Endothelial cell of umbilical vein (primary cell): ENCODE results near the gene YY1. TPM values are rescaled to one million over a fixed set of nuclear protein-coding genes. Genes with fewer than 3 reads are reported as not detected.

Source experiments
- BruUV-seq: library from RNA; stranded (reverse); fragments of 400-500 nt; replicated peaks from 2 replicates; lab custom pipeline; 2021; lab: Mats Ljungman, UMichigan
- CTCF ChIA-PET: fragments of 300-600, 350-600 bp; sonication (Branson Sonifier 250); formaldehyde crosslinking; loops from one replicate; lab custom pipeline; 2021; ENCODE audit warnings: antibody characterized with exemption, inconsistent platforms; lab: Charles Lee
- POLR2A ChIA-PET: fragments of 300-600, 350-600 bp; sonication (Branson Sonifier 250); formaldehyde crosslinking; loops from one replicate; lab custom pipeline; 2021; ENCODE audit warnings: antibody characterized with exemption, inconsistent platforms; lab: Charles Lee
- DNase-seq: peaks from one replicate; pipeline ENCODE4 v3.0.0-alpha.2; 2011; ENCODE audit warnings: low read depth, low spot score
- FAIRE-seq: peaks from 2 replicates; lab custom pipeline; 2011; peaks lifted over from hg19 to GRCh38; lab: Jason Lieb, UNC
- H2AFZ ChIP-seq: 2 replicates; pipeline ENCODE4 v1.6.0; 2012; ENCODE audit warnings: low read depth, low read length, control low read depth, inconsistent platforms
- H3K27ac ChIP-seq: 2 replicates; pipeline ENCODE4 v1.5.1; 2011; ENCODE audit warnings: low read depth, mild to moderate bottlenecking, control low read depth, low read length, moderate library complexity; ENCODE audit not compliant: insufficient read depth
- H3K27me3 ChIP-seq, 2 experiments: 2 replicates each; pipeline versions ENCODE4 v1.6.0 to v1.6.1; 2011; ENCODE audit warnings: low read length in 2 of 2, mixed read lengths in 1 of 2; ENCODE audit not compliant: control insufficient read depth in 2 of 2, insufficient read depth in 2 of 2
- H3K36me3 ChIP-seq, 2 experiments: 2 replicates in 1 of 2; 3 replicates in 1 of 2; pipeline ENCODE4 v1.5.1; 2011; ENCODE audit warnings: low read length in 2 of 2, mild to moderate bottlenecking in 1 of 2, moderate library complexity in 1 of 2; ENCODE audit not compliant: control insufficient read depth in 2 of 2, insufficient read depth in 2 of 2; ENCODE audit errors: extremely low read depth in 1 of 2
- H3K4me1 ChIP-seq: 3 replicates; pipeline ENCODE4 v1.5.1; 2011; ENCODE audit warnings: mild to moderate bottlenecking, low read length; ENCODE audit not compliant: control insufficient read depth, insufficient read depth; ENCODE audit errors: extremely low read depth
- H3K4me2 ChIP-seq: 2 replicates; pipeline ENCODE4 v1.6.1; 2011; ENCODE audit warnings: low read length, control low read depth, mixed read lengths; ENCODE audit not compliant: insufficient read depth
- H3K4me3 ChIP-seq, 3 experiments: fragments of 200-600 bp in 1 of 3; sonication (generic), shearing (Covaris generic) in 1 of 3; replicated peaks in 1 of 3; 2 replicates each; pipeline ENCODE4 v1.5.1; 2011 to 2016; ENCODE audit warnings: control low read depth in 3 of 3, low read length in 3 of 3, mild to moderate bottlenecking in 2 of 3, inconsistent platforms in 1 of 3, low read depth in 1 of 3, moderate library complexity in 1 of 3; ENCODE audit not compliant: insufficient read depth in 1 of 3
- H3K79me2 ChIP-seq: 2 replicates; pipeline ENCODE4 v1.6.0; 2012; ENCODE audit warnings: low read length, inconsistent platforms; ENCODE audit not compliant: control insufficient read depth, insufficient read depth
- H3K9ac ChIP-seq: replicated peaks from 2 replicates; pipeline ENCODE3; 2011; ENCODE audit warnings: low read length, control low read depth; ENCODE audit not compliant: insufficient read depth; ENCODE audit errors: extremely low read depth
- H3K9me1 ChIP-seq: replicated peaks from 3 replicates; pipeline ENCODE4 v1.6.0; 2011; ENCODE audit warnings: mild to moderate bottlenecking, low read length; ENCODE audit not compliant: control insufficient read depth, insufficient read depth; ENCODE audit errors: extremely low read depth
- H3K9me3 ChIP-seq: replicated peaks from 2 replicates; pipeline ENCODE4 v1.5.1; 2012; ENCODE audit warnings: low read length, inconsistent platforms; ENCODE audit not compliant: control insufficient read depth, insufficient read depth
- H4K20me1 ChIP-seq: replicated peaks from 2 replicates; pipeline ENCODE3; 2011; ENCODE audit warnings: mild to moderate bottlenecking, low read length; ENCODE audit not compliant: control insufficient read depth, insufficient read depth; ENCODE audit errors: extremely low read depth
- CTCF ChIP-seq, 2 donors: IDR thresholded peaks; 1 replicate in 1 of 2; 2 replicates in 1 of 2; pipeline ENCODE4 v1.5.1; 2011; ENCODE audit warnings: low read length in 2 of 2, mild to moderate bottlenecking in 2 of 2, moderate library complexity in 2 of 2, control low read depth in 1 of 2, inconsistent platforms in 1 of 2, low read depth in 1 of 2; ENCODE audit not compliant: insufficient read depth in 1 of 2; ENCODE audit errors: extremely low read depth in 1 of 2
- EZH2 ChIP-seq: IDR thresholded peaks from 2 replicates; pipeline ENCODE4 v1.6.1; 2012; ENCODE audit warnings: borderline replicate concordance, low read depth, mild to moderate bottlenecking, moderate library complexity, low read length, inconsistent platforms; ENCODE audit not compliant: severe bottlenecking
- FOS ChIP-seq: IDR thresholded peaks from 2 replicates; pipeline ENCODE4 v1.6.1; 2011; ENCODE audit warnings: mild to moderate bottlenecking, low read length, moderate library complexity, borderline replicate concordance; ENCODE audit not compliant: insufficient read depth
- GATA2 ChIP-seq: IDR thresholded peaks from 2 replicates; pipeline ENCODE4 v1.7.0; 2011; ENCODE audit warnings: low read depth, mild to moderate bottlenecking, moderate library complexity, mixed read lengths, low read length; ENCODE audit not compliant: insufficient read length, insufficient read depth
- JUN ChIP-seq: IDR thresholded peaks from 2 replicates; pipeline ENCODE4 v1.6.1; 2011; ENCODE audit warnings: borderline replicate concordance, low read depth; ENCODE audit not compliant: insufficient read length, insufficient read depth
- MAX ChIP-seq: IDR thresholded peaks from 2 replicates; pipeline ENCODE4 v1.6.1; 2011; ENCODE audit not compliant: insufficient read depth, insufficient read length
- POLR2A ChIP-seq: IDR thresholded peaks from 2 replicates; pipeline ENCODE4 v1.6.1; 2012; ENCODE audit warnings: low read depth, mild to moderate bottlenecking, control low read depth, low read length
- POLR2AphosphoS5 ChIP-seq: IDR thresholded peaks from 2 replicates; pipeline ENCODE4 v1.6.1; 2012; ENCODE audit warnings: low read depth, mild to moderate bottlenecking, control low read depth, low read length, moderate library complexity; ENCODE audit not compliant: insufficient read depth
- dilution Hi-C: fragments of 300-500 bp; cut with MboI; formaldehyde crosslinking; loops from one replicate; pipeline ENCODE4 v1.15.0; 2019; ENCODE audit warnings: low sequenced_read_pairs; ENCODE audit not compliant: extremely low pct_ligation_motif_present
- intact Hi-C: fragments of 100-400 bp; cut with micrococcal nuclease; formaldehyde crosslinking; loops from one replicate; pipeline ENCODE4 v1.10.0; 2022
- polyA plus RNA-seq, 4 experiments: library from polyadenylated mRNA; depleted of rRNA in 3 of 4; stranded (reverse) in 3 of 4; unstranded in 1 of 4; fragments of >200 nt; gene quantifications; 2 replicates each; pipeline versions ENCODE4 v1.2.1 to v1.2.3, GENCODE V29; 2011 to 2012; ENCODE audit warnings: missing spikeins in 1 of 4
- total RNA-seq: library from RNA; stranded (reverse); gene quantifications from 2 replicates; pipeline ENCODE4 v1.2.3, GENCODE V29; 2021

The YY1 gene
- total and polyA plus RNA-seq, 2 donors (not counting 3 experiments of a cell fraction or from before 2014, with no cell fraction given), result 23.5 to 78.6 TPM

- no peak for DNase-seq
- intact Hi-C loops (no loop called here), dilution Hi-C loops (no loop called here)
- Histone ChIP-seq H3K36me3 (no peaks in the 10 kb centered on the region), H3K27me3 (no peaks in the 10 kb centered on the region), H3K9me1 (no peaks in the 10 kb centered on the region), H3K9ac (no peak overlapping the region), H3K4me3 (no peak overlapping the region), H3K79me2 (peaks cover 97% of the 10 kb centered on the region), H3K4me2 (no peak overlapping the region), H4K20me1 (peaks cover 10% of the 10 kb centered on the region), H3K27ac (no peak overlapping the region), H3K4me1 (no peaks in the 10 kb centered on the region), H2AFZ (no peak overlapping the region), H3K9me3 (no peaks in the 10 kb centered on the region)
- POLR2A ChIA-PET, result no interaction called here
- BruUV-seq, result no TSS peak
- FAIRE-seq, result no peak
- TF ChIP-seq POLR2AphosphoS5, result no peak
- TF ChIP-seq CTCF (IDR thresholded peaks at IDR 0.05; ENCODE audit: extremely low read depth in 1 of 2, insufficient read depth in 1 of 2, low read depth in 1 of 2, low read length in 2 of 2), result no peak
- TF ChIP-seq POLR2A, result no peak
- no peak for TF ChIP-seq EZH2
- TF ChIP-seq GATA2, result no peak
- no peak for TF ChIP-seq MAX
- no peak for TF ChIP-seq FOS
- no peak for TF ChIP-seq JUN
- CTCF ChIA-PET, result interaction anchor here (1.2 kb wide), 1 partner anchor 10 kb away, joined by 7 read pairs; no protein-coding TSS in a partner anchor
These were observed 17.5 kb downstream of the YY1 start for GRCh38 chr14:100256339-100256895.
